ENCODE data around the gene ANXA4. TPM values are rescaled to one million over a fixed set of nuclear protein-coding genes. Genes with fewer than 3 reads are reported as not detected.
"Not testable (repeated sequence)": the region's sequence is repeated elsewhere in the genome, so short reads cannot be mapped to it uniquely, and the experiment has no call there.

Gene ANXA4
- total and polyA plus RNA-seq, 2 of the 13 experiments (the other 11 are each of a cell fraction or from before 2014, with no cell fraction given), result 155 to 168 TPM

- peak overlapping the region in 1 of 3 experiments; percentile 36; a peak in 1 of 6 replicates for H3K4me3 ChIP-seq (replicated peaks in 1 of 3; ENCODE audit: insufficient read depth in 1 of 3, low read depth in 2 of 3, low read length in 3 of 3)
- POLR2A ChIA-PET; BruUV-seq (replicated peaks); H4K20me1 ChIP-seq (ENCODE audit: insufficient read depth, low read length); H3K9me3 ChIP-seq (ENCODE audit: low read length); H3K27ac ChIP-seq (ENCODE audit: extremely low read length, insufficient read depth, low read length); H2AFZ ChIP-seq (ENCODE audit: low read length); H3K36me3 ChIP-seq (replicated peaks in 1 of 2; ENCODE audit: control insufficient read depth in 1 of 2, insufficient read depth in 2 of 2, low read length in 2 of 2); H3K79me2 ChIP-seq (ENCODE audit: insufficient read depth, low read length): not testable (repeated sequence)
- DNase-seq (ENCODE audit: low spot score) (peak; percentile 84), ATAC-seq (peak; percentile 92), FAIRE-seq (peak; percentile 90)
- peaks cover 0 to 27% of the 10 kb centered on the region in 2 experiments; a peak in 3 of 5 replicates for H3K27me3 ChIP-seq (ENCODE audit: control insufficient read depth in 1 of 2, insufficient read depth in 2 of 2, low read length in 2 of 2)
- in situ Hi-C loops (cut with HindIII; ENCODE audit: extremely low pct_ligation_motif_present, low pct_unique_long_range_greater_than_20kb) (loop anchor here (5.0 kb wide), 1 partner anchor 152 kb away; no protein-coding TSS in a partner anchor), intact Hi-C loops (cut with micrococcal nuclease; ENCODE audit: unreplicated experiment) (loop anchor here (1.0 to 10.0 kb wide), 4 partner anchors 72 to 690 kb away; partner anchors contain the start of gene AAK1)
- CTCF ChIA-PET (ENCODE audit: low intra/inter-chr PET ratio, low total read pairs), result interaction anchor here (1.2 to 2.7 kb wide), 2 partner anchors 155 to 158 kb away, joined by 3 to 52 read pairs; no protein-coding TSS in a partner anchor
- 20% methylated on average over 9 of the region's 9 CpGs for WGBS (ENCODE audit: low lambda C conversion rate)
- peak overlapping the region; percentile 64; the same call in 1 of the 2 replicates for H3K4me2 ChIP-seq (ENCODE audit: low read depth, low read length)
- 0 out of 2 replicates have a peak overlapping the region, but pooled peaks have one; percentile 14 for H3K9ac ChIP-seq (ENCODE audit: insufficient read depth, low read depth, low read length)
- H3K4me1 ChIP-seq (ENCODE audit: insufficient read depth, low read length), result peaks cover 20% of the 10 kb centered on the region
- peak; percentile 46; the same call in 1 of the 2 replicates for TF ChIP-seq ZNF142 (CRISPR knock-in tag; IDR thresholded peaks at IDR 0.05)
- peak; percentile 65; the same call in 1 of the 2 replicates for TF ChIP-seq ZNF614 (CRISPR knock-in tag; IDR thresholded peaks at IDR 0.05; ENCODE audit: borderline replicate concordance)
- 0 out of 2 replicates have a peak, but pooled peaks have one; percentile 22 for TF ChIP-seq ZNF12 (CRISPR knock-in tag; IDR thresholded peaks at IDR 0.05)
- 0 out of 2 replicates have a peak, but pooled peaks have one; percentile 13 for TF ChIP-seq HNF4A (CRISPR knock-in tag; IDR thresholded peaks at IDR 0.05)
- TF ChIP-seq GTF3A (CRISPR knock-in tag; conservative IDR thresholded peaks at IDR 0.05), result 0 out of 2 replicates have a peak, but pooled peaks have one; percentile 54
- peak; percentile 55; the same call in 1 of the 2 replicates for TF ChIP-seq ZNF556 (CRISPR knock-in tag; IDR thresholded peaks at IDR 0.05; ENCODE audit: borderline replicate concordance)
- TF ChIP-seq ZSCAN5A (CRISPR knock-in tag; IDR thresholded peaks at IDR 0.05; ENCODE audit: borderline replicate concordance), result 0 out of 2 replicates have a peak, but pooled peaks have one; percentile 17
- peak; percentile 47; the same call in 1 of the 2 replicates for TF ChIP-seq RXRB (CRISPR knock-in tag; IDR thresholded peaks at IDR 0.05; ENCODE audit: borderline replicate concordance)
- TF ChIP-seq THRA (CRISPR knock-in tag; IDR thresholded peaks at IDR 0.05; ENCODE audit: borderline replicate concordance), result 0 out of 2 replicates have a peak, but pooled peaks have one; percentile 49
- peak; percentile 83; the same call in 1 of the 2 replicates for TF ChIP-seq CBX5 (CRISPR knock-in tag; IDR thresholded peaks at IDR 0.05; ENCODE audit: borderline replicate concordance)
- peak; percentile 82; the same call in 1 of the 2 replicates for TF ChIP-seq ERF (CRISPR knock-in tag; IDR thresholded peaks at IDR 0.05)
- TF ChIP-seq FOSL2 (CRISPR knock-in tag; IDR thresholded peaks at IDR 0.05), result peak; percentile 67
Observed at GRCh38 chr2:69714539-69715220, 27.3 kb upstream of the ANXA4 start.

All from HepG2 (cell line).